PC-9 (cell line): Measurements from ENCODE around the gene GPR108. TPM values are rescaled to one million over a fixed set of nuclear protein-coding genes. Genes with fewer than 3 reads are reported as not detected.

Experiments used
- BruUV-seq: library from RNA; stranded (reverse); fragments of 400-500 nt; replicated peaks from 2 replicates; lab custom pipeline; 2021; lab: Mats Ljungman, UMichigan
- CTCF ChIA-PET: fragments of 300-600 bp; sonication (Branson Sonifier 250); formaldehyde crosslinking; loops from one replicate; lab custom pipeline; 2022; ENCODE audit warnings: antibody characterized with exemption; lab: Charles Lee
- POLR2A ChIA-PET: fragments of 300-600 bp; sonication (Branson Sonifier 250); formaldehyde crosslinking; loops from one replicate; lab custom pipeline; 2022; ENCODE audit warnings: antibody characterized with exemption; ENCODE audit not compliant: unreplicated experiment; lab: Charles Lee
- DNase-seq, 2 experiments: peaks; one replicate each; pipeline versions ENCODE4 v3.0.0 to v3.0.0-alpha.2; 2015 to 2022; ENCODE audit warnings: mixed read lengths in 1 of 2
- H2AFZ ChIP-seq: fragments of 200-600 bp; sonication (generic); 2 replicates; pipeline ENCODE4 v1.8.1; 2017; ENCODE audit warnings: antibody characterized with exemption
- H3F3A ChIP-seq: fragments of 200-600 bp; sonication (generic); 2 replicates; pipeline ENCODE4 v1.8.1; 2017; ENCODE audit warnings: antibody characterized with exemption, mild to moderate bottlenecking, low read depth; ENCODE audit not compliant: insufficient read depth
- H3K27ac ChIP-seq: fragments of 200-600 bp; sonication (generic); 2 replicates; pipeline ENCODE4 v1.6.1; 2016; ENCODE audit warnings: mixed run types
- H3K27me3 ChIP-seq: fragments of 200-600 bp; sonication (generic); 2 replicates; pipeline ENCODE4 v1.6.1; 2016; ENCODE audit warnings: low read depth, mixed run types; ENCODE audit not compliant: insufficient read depth
- H3K36me3 ChIP-seq: fragments of 200-600 bp; sonication (generic); 2 replicates; pipeline ENCODE4 v1.6.1; 2016; ENCODE audit warnings: low read depth, mixed run types
- H3K4me1 ChIP-seq: fragments of 200-600 bp; sonication (generic); replicated peaks from 2 replicates; pipeline ENCODE4 v1.6.1; 2016; ENCODE audit warnings: mixed run types; ENCODE audit not compliant: insufficient read depth
- H3K4me2 ChIP-seq: fragments of 200-600 bp; sonication (generic); 2 replicates; pipeline ENCODE4 v1.6.1; 2017; ENCODE audit warnings: mixed run types
- H3K4me3 ChIP-seq: fragments of 200-600 bp; sonication (generic); 2 replicates; pipeline ENCODE4 v1.6.1; 2016; ENCODE audit warnings: mixed run types
- H3K79me2 ChIP-seq: fragments of 200-600 bp; sonication (generic); 2 replicates; pipeline ENCODE4 v1.6.1; 2017; ENCODE audit warnings: low read depth, mixed run types
- H3K9me2 ChIP-seq: fragments of 200-600 bp; sonication (generic); 2 replicates; pipeline ENCODE4 v1.8.1; 2017; ENCODE audit warnings: mild to moderate bottlenecking; ENCODE audit not compliant: insufficient read depth
- H3K9me3 ChIP-seq: fragments of 200-600 bp; sonication (generic); 2 replicates; pipeline ENCODE4 v1.8.1; 2016; ENCODE audit warnings: low read depth; ENCODE audit not compliant: insufficient read depth
- H4K20me1 ChIP-seq: fragments of 200-600 bp; sonication (generic); 2 replicates; pipeline ENCODE4 v1.8.1; 2017; ENCODE audit not compliant: insufficient read depth
- CTCF ChIP-seq: fragments of 200-600 bp; sonication (generic); conservative IDR thresholded peaks from 2 replicates; pipeline ENCODE4 v1.6.1; 2017; ENCODE audit warnings: mixed run types, antibody characterized with exemption, mild to moderate bottlenecking, moderate library complexity
- EZH2 ChIP-seq: fragments of 200-600 bp; sonication (generic); IDR thresholded peaks from 2 replicates; pipeline ENCODE4 v1.8.0; 2017; ENCODE audit warnings: antibody characterized with exemption, low read depth
- intact Hi-C: fragments of 100-400 bp; cut with micrococcal nuclease; formaldehyde crosslinking; loops from one replicate; pipeline ENCODE4 v1.10.0; 2022; ENCODE audit not compliant: unreplicated experiment
- total RNA-seq: library from RNA; stranded (reverse); gene quantifications from 2 replicates; pipeline ENCODE4 v1.2.3, GENCODE V29; 2021

Gene GPR108
- total RNA-seq, 1 experiment from 2014 or later = 66.8 TPM

GRCh38 chr19:6714749-6715555 lies 22.4 kb downstream of the GPR108 start:
- Histone ChIP-seq H3K27me3 (no peaks in the 10 kb centered on the region), H3K79me2 (peaks cover 10% of the 10 kb centered on the region), H2AFZ (no peak overlapping the region), H3K4me1 (peaks cover 9% of the 10 kb centered on the region), H3F3A (peaks cover 8% of the 10 kb centered on the region; the same call in 1 of the 2 replicates), H3K36me3 (no peaks in the 10 kb centered on the region), H3K9me3 (no peaks in the 10 kb centered on the region), H4K20me1 (no peaks in the 10 kb centered on the region), H3K4me2 (no peak overlapping the region), H3K9me2 (no peaks in the 10 kb centered on the region), H3K27ac (no peak overlapping the region), H3K4me3 (no peak overlapping the region)
- intact Hi-C loops = no loop called here
- no peak for DNase-seq
- no peak for TF ChIP-seq CTCF
- no peak for TF ChIP-seq EZH2
- no TSS peak for BruUV-seq
- ChIA-PET POLR2A (no interaction called here), CTCF (interaction anchor here (0.6 kb wide), 1 partner anchor 55 kb away, joined by 14 read pairs; no protein-coding TSS in a partner anchor)

DNA sequence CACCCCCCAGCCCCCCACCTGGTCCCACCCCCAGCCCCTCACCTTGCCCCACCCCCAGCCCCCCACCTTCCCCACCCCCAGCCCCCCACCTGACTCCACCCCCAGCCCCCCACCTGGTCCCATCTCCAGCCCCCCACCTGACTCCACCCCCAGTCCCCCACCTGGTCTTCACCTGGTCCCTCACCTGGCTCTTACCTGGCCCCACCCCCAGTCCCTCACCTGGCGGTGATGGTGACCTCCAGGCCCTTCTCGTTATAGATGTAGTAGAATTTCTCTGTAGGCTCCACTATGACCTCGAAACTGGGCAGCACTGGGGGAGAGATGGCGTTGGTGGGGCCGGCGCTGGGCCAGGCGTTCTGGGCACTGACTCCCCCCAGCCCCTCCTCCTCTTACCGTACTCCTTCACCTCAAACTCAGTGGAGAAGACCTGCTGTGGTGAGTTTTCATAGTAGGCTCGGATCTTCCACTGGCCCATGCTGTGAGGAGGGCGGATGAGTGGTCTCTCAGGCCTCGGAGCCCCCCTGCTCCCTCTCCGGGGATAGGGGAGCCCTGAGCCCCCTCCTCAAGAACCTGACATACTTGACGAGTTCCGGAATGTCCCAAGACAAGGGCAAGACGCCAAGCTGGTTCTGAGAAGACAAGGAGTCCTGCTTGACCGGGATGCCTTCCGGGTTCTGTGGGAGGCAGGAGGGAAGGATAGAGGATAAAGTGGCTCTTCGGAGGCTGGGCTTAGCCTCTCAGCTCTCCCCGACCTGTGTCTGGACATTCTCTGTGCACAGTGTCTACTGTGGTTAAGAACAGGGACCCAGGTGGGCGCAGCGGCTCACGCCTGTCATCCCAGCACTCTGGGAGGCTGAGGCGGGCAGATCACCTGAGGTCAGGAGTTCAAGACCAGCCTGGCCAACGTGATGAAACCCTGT lies 23.3 kb downstream of the GPR108 start:
- Histone ChIP-seq H3K9me3 (no peaks in the 10 kb centered on the region), H3K36me3 (no peaks in the 10 kb centered on the region), H3K9me2 (no peaks in the 10 kb centered on the region), H3K27me3 (no peaks in the 10 kb centered on the region), H3K27ac (no peak overlapping the region), H3K4me3 (no peak overlapping the region), H3K4me2 (no peak overlapping the region), H3F3A (0 out of 2 replicates have a peak, but pooled peaks cover 4% of the 10 kb centered on the region), H4K20me1 (no peaks in the 10 kb centered on the region), H3K4me1 (0 out of 2 replicates have a peak, but pooled peaks cover under 1% of the 10 kb centered on the region), H3K79me2 (peaks cover under 1% of the 10 kb centered on the region; the same call in 1 of the 2 replicates), H2AFZ (no peak overlapping the region)
- ChIA-PET CTCF (interaction anchor here (0.6 kb wide), 1 partner anchor 56 kb away, joined by 14 read pairs; no protein-coding TSS in a partner anchor), POLR2A (no interaction called here)
- no TSS peak for BruUV-seq
- intact Hi-C loops = no loop called here
- DNase-seq = no peak
- TF ChIP-seq CTCF (no peak), EZH2 (no peak)
